DMS79 treated with DMSO at 0.1 percent for 48 hours (cell line): ENCODE data around the gene ATF7.

Source experiments
- DNase-seq: peaks from one replicate; lab custom pipeline; 2025; lab: John Stamatoyannopoulos, UW

The ATF7 gene

GRCh38 chr12:53500142-53500775, 125.9 kb downstream of the ATF7 start:
- no peak for DNase-seq

- DNase-seq: peak; percentile 8
These were observed 126.7 kb downstream of the ATF7 start, which contains the start of gene MAP3K12 for GRCh38 chr12:53499266-53500141. MAP3K12 (minus strand) TSS chr12:53499458; CDS start chr12:53487391, 12,067 bp downstream.

- DNase-seq: no peak
These were observed 127.9 kb downstream of the ATF7 start for GRCh38 chr12:53498235-53498630.

- DNase-seq: no peak
These were observed 128.7 kb downstream of the ATF7 start for GRCh38 chr12:53497461-53497860.

- DNase-seq: no peak
These were observed 129.5 kb downstream of the ATF7 start for GRCh38 chr12:53496752-53497032.

- DNase-seq: no peak
These were observed 130.1 kb downstream of the ATF7 start for GRCh38 chr12:53495903-53496751.

GRCh38 chr12:53493610-53494391, 132.4 kb downstream of the ATF7 start:
- no peak for DNase-seq

- DNase-seq: peak; percentile 57
These were observed 133.2 kb downstream of the ATF7 start for GRCh38 chr12:53492830-53493609.

- DNase-seq: no peak
These were observed 134.0 kb downstream of the ATF7 start for GRCh38 chr12:53492188-53492587.

GRCh38 chr12:53489242-53489864, 136.8 kb downstream of the ATF7 start:
- DNase-seq: no peak

- no peak for DNase-seq
These were observed 139.3 kb downstream of the ATF7 start for GRCh38 chr12:53486736-53487487.

- no peak for DNase-seq
These were observed 140.0 kb downstream of the ATF7 start for GRCh38 chr12:53485955-53486735.

GRCh38 chr12:53484686-53485575, 141.3 kb downstream of the ATF7 start:
- DNase-seq: no peak

- no peak for DNase-seq
These were observed 142.2 kb downstream of the ATF7 start for GRCh38 chr12:53483979-53484377.

- DNase-seq: no peak
These were observed 142.8 kb downstream of the ATF7 start for GRCh38 chr12:53483225-53483978.

GRCh38 chr12:53482626-53483168, 143.5 kb downstream of the ATF7 start:
- no peak for DNase-seq
